Panc1 (cell line): ENCODE data around the gene PRR15. TPM values are rescaled to one million over a fixed set of nuclear protein-coding genes. Genes with fewer than 3 reads are reported as not detected.

Source experiments
- ATAC-seq: fragments of 200-7000 bp; cut with Tn5 transposase; 2 replicates; pipeline ENCODE4 v1.9.1; 2020; ENCODE audit warnings: mild to moderate bottlenecking, moderate library complexity
- BruUV-seq: library from RNA; stranded (reverse); fragments of 400-500 nt; replicated peaks from 2 replicates; lab custom pipeline; 2021; lab: Mats Ljungman, UMichigan
- CTCF ChIA-PET: fragments of 300-600 bp; sonication (Branson Sonifier 250); formaldehyde crosslinking; loops from one replicate; lab custom pipeline; 2022; ENCODE audit warnings: antibody characterized with exemption; lab: Charles Lee
- POLR2A ChIA-PET: fragments of 300-600 bp; sonication (Branson Sonifier 250); formaldehyde crosslinking; loops from one replicate; lab custom pipeline; 2022; ENCODE audit warnings: antibody characterized with exemption; lab: Charles Lee
- DNase-seq: peaks from one replicate; pipeline ENCODE4 v3.0.0-alpha.2; 2010; ENCODE audit warnings: low read depth, low spot score
- H3K27ac ChIP-seq: 2 replicates; pipeline ENCODE4 v1.5.1; 2011; ENCODE audit warnings: mild to moderate bottlenecking, low read length, inconsistent platforms
- H3K27me3 ChIP-seq: fragments of 200-500 bp; sonication (Bioruptor generic); 2 replicates; pipeline ENCODE4 v1.6.0; 2014; ENCODE audit warnings: low read length, inconsistent platforms; ENCODE audit not compliant: control insufficient read depth, insufficient read depth
- H3K36me3 ChIP-seq: fragments of 200-500 bp; sonication (Bioruptor generic); 2 replicates; pipeline ENCODE4 v1.5.1; 2014; ENCODE audit warnings: inconsistent platforms, mild to moderate bottlenecking, low read length, moderate library complexity; ENCODE audit not compliant: control insufficient read depth, insufficient read depth
- H3K4me1 ChIP-seq: 2 replicates; pipeline ENCODE4 v1.5.1; 2011; ENCODE audit warnings: inconsistent platforms, mild to moderate bottlenecking, low read length, moderate library complexity; ENCODE audit not compliant: control insufficient read depth, insufficient read depth
- H3K4me3 ChIP-seq, 2 experiments: 2 replicates each; pipeline ENCODE4 v1.5.1; 2011 to 2012; ENCODE audit warnings: low read depth in 2 of 2, low read length in 2 of 2, mild to moderate bottlenecking in 2 of 2, inconsistent platforms in 1 of 2, moderate library complexity in 1 of 2
- H3K9me3 ChIP-seq: fragments of 200-500 bp; sonication (Bioruptor generic); 2 replicates; pipeline ENCODE4 v1.5.1; 2014; ENCODE audit warnings: low read depth, mild to moderate bottlenecking, inconsistent platforms, low read length, moderate library complexity; ENCODE audit not compliant: control insufficient read depth, insufficient read depth
- CTCF ChIP-seq: fragments of 450-650 bp; IDR thresholded peaks from 2 replicates; pipeline ENCODE4 v1.5.1; 2017; ENCODE audit warnings: mild to moderate bottlenecking
- POLR2AphosphoS5 ChIP-seq: IDR thresholded peaks from 2 replicates; pipeline ENCODE4 v1.6.1; 2012; ENCODE audit warnings: mild to moderate bottlenecking, low read depth, low read length, moderate library complexity
- SIN3A ChIP-seq: IDR thresholded peaks from 2 replicates; pipeline ENCODE4 v1.6.1; 2012; ENCODE audit warnings: low read depth, mild to moderate bottlenecking, low read length, moderate library complexity, borderline replicate concordance; ENCODE audit not compliant: insufficient read depth
- TCF7L2 ChIP-seq: IDR thresholded peaks from 2 replicates; pipeline ENCODE4 v1.6.1; 2011; ENCODE audit warnings: mild to moderate bottlenecking, low read depth, low read length, inconsistent platforms
- in situ Hi-C: cut with HindIII; loops from 2 replicates; pipeline ENCODE4 v1.10.0; 2016; ENCODE audit warnings: low sequenced_read_pairs, low pct_unique_long_range_greater_than_20kb
- intact Hi-C: fragments of 100-400 bp; cut with micrococcal nuclease; formaldehyde crosslinking; loops from one replicate; pipeline ENCODE4 v1.10.0; 2022; ENCODE audit not compliant: unreplicated experiment
- total RNA-seq: library from RNA; stranded (reverse); gene quantifications from one replicate; pipeline ENCODE4 v1.2.1, GENCODE V29; 2021; ENCODE audit not compliant: unreplicated experiment
- TF ChIP-seq, protein P1 (sequence below), 2 experiments: IDR thresholded peaks; 2 replicates each; pipeline ENCODE4 v1.6.1; 2011 to 2012; ENCODE audit warnings: low read depth in 2 of 2, control low read depth in 1 of 2, low read length in 1 of 2, mild to moderate bottlenecking in 1 of 2, moderate library complexity in 1 of 2; ENCODE audit not compliant: insufficient read depth in 1 of 2

Gene PRR15
- total RNA-seq, 1 experiment from 2014 or later, result 0.23 TPM

DNA sequence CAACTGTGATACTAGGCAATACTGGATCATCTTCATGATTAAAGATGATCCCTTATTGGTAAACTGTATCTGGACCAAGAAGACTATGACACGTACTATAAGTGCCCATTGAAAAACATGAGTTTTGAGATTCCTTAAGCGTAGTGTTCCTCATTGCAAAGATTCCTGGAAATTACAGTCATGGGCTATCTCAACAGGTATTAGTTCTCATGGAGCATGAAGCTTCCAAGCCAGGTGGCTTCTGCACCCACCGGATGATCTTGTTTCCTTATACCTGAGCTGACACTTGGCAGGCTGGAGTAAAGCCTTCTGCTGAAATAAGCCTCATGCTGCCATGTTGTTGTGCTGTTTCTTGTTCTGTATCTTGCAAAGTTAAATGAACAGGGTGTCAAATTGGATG lies 8.6 kb upstream of the PRR15 start:
- no TSS peak for BruUV-seq
- H3K36me3 ChIP-seq, result no peaks in the 10 kb centered on the region
- H3K9me3 ChIP-seq, result no peaks in the 10 kb centered on the region
- H3K4me1 ChIP-seq, result no peaks in the 10 kb centered on the region
- CTCF ChIA-PET, result no interaction called here
- in situ Hi-C loops (no loop called here), intact Hi-C loops (no loop called here)
- POLR2A ChIA-PET, result no interaction called here
- DNase-seq (no peak), ATAC-seq (no peak)
- H3K27me3 ChIP-seq, result no peaks in the 10 kb centered on the region; the same call in 1 of the 2 replicates
- no peak overlapping the region for H3K27ac ChIP-seq
- H3K4me3 ChIP-seq, result no peak overlapping the region
- no peak for TF ChIP-seq CTCF

DNA sequence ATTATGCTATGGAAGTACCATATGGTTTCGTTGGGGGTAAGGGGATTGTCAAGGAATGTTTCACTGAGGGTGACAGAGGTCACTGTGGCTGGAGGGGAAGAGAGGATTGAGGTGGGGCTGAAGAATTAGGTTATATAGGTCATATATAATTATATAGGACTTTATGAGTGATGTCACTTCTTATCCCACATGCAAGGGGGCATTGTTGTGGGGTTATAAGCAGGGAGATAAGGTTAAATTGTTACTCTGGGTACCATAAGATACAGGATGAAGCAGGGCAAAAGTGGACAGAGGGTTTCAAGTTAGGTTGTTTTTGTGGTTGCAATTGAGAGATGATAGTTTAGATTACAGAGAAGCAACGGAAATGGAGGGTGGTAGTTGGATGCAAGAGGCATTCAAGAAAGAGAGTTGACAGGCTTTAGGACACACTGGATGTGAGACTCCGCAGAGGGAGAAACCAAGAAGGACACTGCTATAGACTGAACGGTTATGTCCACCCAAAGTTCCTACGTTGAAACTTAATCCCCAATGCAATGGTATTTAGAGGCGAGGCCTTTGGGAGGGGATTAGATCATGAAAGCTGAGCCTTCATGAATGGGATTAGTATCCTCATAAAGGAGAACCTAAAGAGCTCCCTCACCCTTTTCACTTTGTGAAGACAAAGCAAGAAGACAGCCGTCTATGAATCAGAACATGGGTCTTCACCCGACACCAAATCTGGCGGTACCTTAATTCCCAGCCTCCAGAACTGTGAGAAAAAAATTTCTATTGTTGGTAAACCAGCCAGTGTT lies 7.0 kb upstream of the PRR15 start:
- no peaks in the 10 kb centered on the region for H3K36me3 ChIP-seq
- intact Hi-C loops (no loop called here), in situ Hi-C loops (no loop called here)
- no peak overlapping the region for H3K27ac ChIP-seq
- ATAC-seq (no peak), DNase-seq (no peak)
- no peaks in the 10 kb centered on the region for H3K9me3 ChIP-seq
- CTCF ChIA-PET, result no interaction called here
- POLR2A ChIA-PET, result no interaction called here
- TF ChIP-seq, protein P1, sequence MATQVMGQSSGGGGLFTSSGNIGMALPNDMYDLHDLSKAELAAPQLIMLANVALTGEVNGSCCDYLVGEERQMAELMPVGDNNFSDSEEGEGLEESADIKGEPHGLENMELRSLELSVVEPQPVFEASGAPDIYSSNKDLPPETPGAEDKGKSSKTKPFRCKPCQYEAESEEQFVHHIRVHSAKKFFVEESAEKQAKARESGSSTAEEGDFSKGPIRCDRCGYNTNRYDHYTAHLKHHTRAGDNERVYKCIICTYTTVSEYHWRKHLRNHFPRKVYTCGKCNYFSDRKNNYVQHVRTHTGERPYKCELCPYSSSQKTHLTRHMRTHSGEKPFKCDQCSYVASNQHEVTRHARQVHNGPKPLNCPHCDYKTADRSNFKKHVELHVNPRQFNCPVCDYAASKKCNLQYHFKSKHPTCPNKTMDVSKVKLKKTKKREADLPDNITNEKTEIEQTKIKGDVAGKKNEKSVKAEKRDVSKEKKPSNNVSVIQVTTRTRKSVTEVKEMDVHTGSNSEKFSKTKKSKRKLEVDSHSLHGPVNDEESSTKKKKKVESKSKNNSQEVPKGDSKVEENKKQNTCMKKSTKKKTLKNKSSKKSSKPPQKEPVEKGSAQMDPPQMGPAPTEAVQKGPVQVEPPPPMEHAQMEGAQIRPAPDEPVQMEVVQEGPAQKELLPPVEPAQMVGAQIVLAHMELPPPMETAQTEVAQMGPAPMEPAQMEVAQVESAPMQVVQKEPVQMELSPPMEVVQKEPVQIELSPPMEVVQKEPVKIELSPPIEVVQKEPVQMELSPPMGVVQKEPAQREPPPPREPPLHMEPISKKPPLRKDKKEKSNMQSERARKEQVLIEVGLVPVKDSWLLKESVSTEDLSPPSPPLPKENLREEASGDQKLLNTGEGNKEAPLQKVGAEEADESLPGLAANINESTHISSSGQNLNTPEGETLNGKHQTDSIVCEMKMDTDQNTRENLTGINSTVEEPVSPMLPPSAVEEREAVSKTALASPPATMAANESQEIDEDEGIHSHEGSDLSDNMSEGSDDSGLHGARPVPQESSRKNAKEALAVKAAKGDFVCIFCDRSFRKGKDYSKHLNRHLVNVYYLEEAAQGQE (IDR thresholded peaks at IDR 0.05; ENCODE audit: insufficient read depth in 1 of 2, low read depth in 2 of 2, low read length in 1 of 2), result no peak
- TF ChIP-seq TCF7L2 (no peak), POLR2AphosphoS5 (no peak), CTCF (no peak), SIN3A (no peak)
- H3K4me3 ChIP-seq, result no peak overlapping the region
- no peaks in the 10 kb centered on the region for H3K27me3 ChIP-seq
- no TSS peak for BruUV-seq
- no peaks in the 10 kb centered on the region for H3K4me1 ChIP-seq
